Colonic mucosa (tissue), 4 donors: ENCODE results near the gene RRP15. TPM values are rescaled to one million over a fixed set of nuclear protein-coding genes. Genes with fewer than 3 reads are reported as not detected.
A peak's percentile ranks its signal among the peaks of the same experiment; 100 is the strongest.

ENCODE experiments used
- DNase-seq: peaks from one replicate; pipeline ENCODE4 v3.0.0-alpha.2; 2020
- H3K27ac ChIP-seq: fragments of 200-600 bp; one replicate; pipeline ENCODE4 v1.8.0; 2021
- H3K27me3 ChIP-seq: fragments of 200-600 bp; one replicate; pipeline ENCODE4 v1.8.0; 2021
- H3K36me3 ChIP-seq: fragments of 200-600 bp; one replicate; pipeline ENCODE4 v1.8.0; 2021
- H3K4me1 ChIP-seq: fragments of 200-600 bp; one replicate; pipeline ENCODE4 v1.8.0; 2021; ENCODE audit warnings: mild to moderate bottlenecking
- H3K4me3 ChIP-seq: fragments of 200-600 bp; one replicate; pipeline ENCODE4 v1.8.0; 2021
- H3K9ac ChIP-seq, 2 donors: one replicate each; pipeline ENCODE4 v1.7.0; 2013; ENCODE audit warnings: control low read depth in 2 of 2, low read depth in 2 of 2, low read length in 2 of 2
- H3K9me3 ChIP-seq: fragments of 200-600 bp; one replicate; pipeline ENCODE4 v1.8.0; 2021
- intact Hi-C: fragments of 100-400 bp; cut with DNase I; formaldehyde crosslinking; loops from one replicate; pipeline ENCODE4 v1.14.1; 2022
- total RNA-seq, 2 donors: library from RNA; stranded (reverse); fragmentation: NEBNext Ultra II Directional in 1 of 2; extraction: Animal tissue kit (Norgen Biotek cat#: 25700) in 1 of 2; gene quantifications; one replicate each; pipeline ENCODE4 v1.2.1, GENCODE V29; 2021
- TF ChIP-seq, protein P1 (sequence below): fragments of 200-600 bp; IDR thresholded peaks from one replicate; pipeline ENCODE4 v1.8.0; 2022; ENCODE audit warnings: antibody characterized with exemption, mild to moderate bottlenecking
- donor health status: healthy.
- donor health status: DM: no; HTN: no; CAD: no.
- donor health status: DM: no; HTN: no; CAD: no.

RRP15 gene
- total RNA-seq, 2 donors from 2014 or later: 7.8 to 15.0 TPM

DNA sequence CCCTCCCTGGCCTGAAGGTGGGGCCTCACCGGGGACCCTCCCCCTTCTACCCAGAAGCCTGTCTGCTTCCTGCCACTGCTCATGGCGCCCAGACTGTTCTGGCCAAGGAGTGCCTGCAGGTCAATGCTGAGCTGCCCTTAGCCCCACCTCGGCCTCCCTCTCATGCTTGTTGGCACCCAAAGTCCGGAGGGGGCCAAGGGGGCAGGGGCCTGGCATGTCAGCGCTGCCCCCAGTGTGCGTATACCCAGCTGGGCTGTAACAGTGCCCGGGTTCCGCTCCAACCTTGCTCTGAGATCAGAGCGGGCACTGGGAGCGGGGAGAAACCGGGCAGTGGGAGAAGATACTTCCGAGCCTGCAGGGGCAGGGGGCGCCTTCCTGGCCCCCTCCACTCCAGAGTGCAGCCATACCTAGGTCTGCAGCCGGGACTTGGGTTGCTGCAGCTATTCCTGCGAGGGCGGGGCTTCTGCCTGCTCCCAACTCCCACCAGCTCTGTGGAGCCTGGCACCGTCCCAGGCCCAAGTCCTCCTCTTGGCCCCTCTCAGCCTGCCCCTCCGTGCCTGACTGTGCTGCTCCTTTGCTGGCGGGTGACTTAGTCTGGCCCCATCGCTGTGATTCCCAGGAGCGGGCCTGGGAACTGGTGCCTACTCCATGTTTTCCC is 38.6 kb downstream of the RRP15 start:
- no peak overlapping the region for H3K27ac ChIP-seq
- no peaks in the 10 kb centered on the region for H3K27me3 ChIP-seq
- intact Hi-C loops: loop anchor here (10.0 kb wide), 2 partner anchors 1091 to 1341 kb away; no protein-coding TSS in a partner anchor
- H3K36me3 ChIP-seq: no peaks in the 10 kb centered on the region
- H3K4me3 ChIP-seq: no peak overlapping the region
- H3K9ac ChIP-seq: no peak overlapping the region
- no peak for DNase-seq
- no peaks in the 10 kb centered on the region for H3K4me1 ChIP-seq
- H3K9me3 ChIP-seq: no peaks in the 10 kb centered on the region
- TF ChIP-seq, protein P1, sequence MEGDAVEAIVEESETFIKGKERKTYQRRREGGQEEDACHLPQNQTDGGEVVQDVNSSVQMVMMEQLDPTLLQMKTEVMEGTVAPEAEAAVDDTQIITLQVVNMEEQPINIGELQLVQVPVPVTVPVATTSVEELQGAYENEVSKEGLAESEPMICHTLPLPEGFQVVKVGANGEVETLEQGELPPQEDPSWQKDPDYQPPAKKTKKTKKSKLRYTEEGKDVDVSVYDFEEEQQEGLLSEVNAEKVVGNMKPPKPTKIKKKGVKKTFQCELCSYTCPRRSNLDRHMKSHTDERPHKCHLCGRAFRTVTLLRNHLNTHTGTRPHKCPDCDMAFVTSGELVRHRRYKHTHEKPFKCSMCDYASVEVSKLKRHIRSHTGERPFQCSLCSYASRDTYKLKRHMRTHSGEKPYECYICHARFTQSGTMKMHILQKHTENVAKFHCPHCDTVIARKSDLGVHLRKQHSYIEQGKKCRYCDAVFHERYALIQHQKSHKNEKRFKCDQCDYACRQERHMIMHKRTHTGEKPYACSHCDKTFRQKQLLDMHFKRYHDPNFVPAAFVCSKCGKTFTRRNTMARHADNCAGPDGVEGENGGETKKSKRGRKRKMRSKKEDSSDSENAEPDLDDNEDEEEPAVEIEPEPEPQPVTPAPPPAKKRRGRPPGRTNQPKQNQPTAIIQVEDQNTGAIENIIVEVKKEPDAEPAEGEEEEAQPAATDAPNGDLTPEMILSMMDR: no peak

DNA sequence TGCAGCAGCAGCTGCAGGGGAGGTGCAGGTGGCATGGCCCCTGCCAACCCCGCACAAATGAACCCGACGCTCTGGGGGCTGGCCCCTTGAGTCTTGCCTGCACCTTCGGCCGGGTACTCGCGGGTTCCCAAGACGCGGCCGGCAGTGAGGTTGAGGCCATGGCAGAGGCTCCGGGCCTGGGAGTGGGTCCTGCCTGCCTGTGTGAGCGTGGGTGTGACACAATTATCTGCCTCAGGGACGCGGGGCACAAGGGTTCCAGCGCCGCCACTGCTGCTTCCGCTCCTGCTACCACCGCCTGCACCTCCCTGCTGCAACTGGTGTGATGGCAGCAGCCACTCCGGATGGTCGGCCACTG is 39.1 kb downstream of the RRP15 start:
- no peak overlapping the region for H3K27ac ChIP-seq
- H3K27me3 ChIP-seq: no peaks in the 10 kb centered on the region
- DNase-seq: no peak
- TF ChIP-seq, protein P1: no peak
- intact Hi-C loops: loop anchor here (10.0 kb wide), 2 partner anchors 1091 to 1341 kb away; no protein-coding TSS in a partner anchor
- H3K4me3 ChIP-seq: no peak overlapping the region
- H3K9ac ChIP-seq: no peak overlapping the region
- H3K9me3 ChIP-seq: no peaks in the 10 kb centered on the region
- no peaks in the 10 kb centered on the region for H3K4me1 ChIP-seq
- no peaks in the 10 kb centered on the region for H3K36me3 ChIP-seq

DNA sequence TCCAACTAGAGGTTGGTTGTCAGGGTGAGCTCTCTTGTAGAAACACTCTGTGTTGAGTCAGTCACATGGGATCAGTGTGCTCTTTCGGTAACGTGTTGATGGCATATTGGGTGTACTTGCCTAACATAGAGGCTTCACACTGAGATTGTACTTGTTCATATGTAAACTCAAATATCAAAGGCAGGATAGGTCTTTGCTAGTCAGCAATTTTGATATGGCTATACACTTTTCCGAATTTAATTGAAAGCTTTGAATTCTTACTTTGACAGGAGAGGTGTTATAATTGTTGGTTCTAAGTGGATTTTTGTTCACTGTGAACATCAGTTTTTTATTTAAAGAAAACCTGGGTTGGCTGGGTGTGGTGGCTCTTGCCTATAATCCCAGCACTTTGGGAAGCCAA is 43.7 kb downstream of the RRP15 start:
- DNase-seq: no peak
- Histone ChIP-seq H3K4me1 (no peaks in the 10 kb centered on the region), H3K27me3 (no peaks in the 10 kb centered on the region), H3K36me3 (no peaks in the 10 kb centered on the region), H3K9ac (no peak overlapping the region), H3K4me3 (no peak overlapping the region), H3K27ac (no peak overlapping the region), H3K9me3 (no peaks in the 10 kb centered on the region)
- intact Hi-C loops: loop anchor here (10.0 kb wide), 2 partner anchors 1086 to 1336 kb away; no protein-coding TSS in a partner anchor
- TF ChIP-seq, protein P1: no peak

DNA sequence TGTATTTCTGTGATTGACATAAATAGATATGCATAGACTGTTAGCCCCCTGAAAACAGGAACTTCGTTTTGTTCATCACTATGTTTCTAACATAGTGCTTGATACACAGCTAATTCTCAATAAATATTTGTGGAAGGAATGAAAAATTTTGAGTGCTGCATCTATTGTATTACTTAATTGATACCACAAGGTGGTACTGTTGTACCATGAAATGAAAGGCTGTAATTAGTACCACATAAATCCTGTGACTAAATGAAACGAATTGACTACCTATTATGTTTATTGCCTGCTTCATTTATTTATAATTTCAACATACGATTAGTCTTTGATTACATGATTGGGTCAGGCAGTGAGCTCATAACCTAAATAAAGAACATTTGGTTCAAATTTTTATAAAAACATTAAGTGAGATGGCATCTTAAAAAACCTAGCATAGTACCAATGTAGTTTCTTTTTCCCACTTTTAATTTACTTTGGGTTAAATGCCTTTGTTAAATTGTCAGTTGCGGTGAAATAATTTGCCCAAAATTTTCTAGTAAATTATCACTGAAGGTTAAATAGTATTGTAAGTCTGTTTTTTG is 45.0 kb downstream of the RRP15 start:
- no peak for DNase-seq

DNA sequence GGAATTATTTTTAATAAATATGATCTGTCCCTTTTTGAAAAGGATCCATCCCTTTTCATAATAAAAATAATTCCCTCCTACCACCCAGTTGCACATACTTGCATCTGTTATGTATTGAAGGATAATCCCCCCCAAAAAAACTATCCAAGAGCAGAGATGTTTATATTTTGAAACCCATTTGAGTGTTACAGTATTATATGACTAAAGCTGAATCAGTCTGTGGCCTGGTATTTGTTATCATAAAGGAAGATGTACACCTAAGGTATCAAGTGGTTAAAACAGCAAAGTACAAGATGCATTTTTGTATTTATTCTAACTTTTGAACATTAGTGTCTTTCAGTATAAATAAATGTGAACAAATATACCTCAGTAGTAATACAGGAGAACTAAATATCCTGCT is 47.3 kb downstream of the RRP15 start:
- Histone ChIP-seq H3K4me3 (no peak overlapping the region), H3K27me3 (no peaks in the 10 kb centered on the region), H3K9ac (no peak overlapping the region), H3K9me3 (no peaks in the 10 kb centered on the region), H3K4me1 (peaks cover 4% of the 10 kb centered on the region), H3K27ac (no peak overlapping the region), H3K36me3 (no peaks in the 10 kb centered on the region)
- no peak for DNase-seq
- intact Hi-C loops: loop anchor here (5.0 to 10.0 kb wide), 2 partner anchors 1232 to 1480 kb away; no protein-coding TSS in a partner anchor
- TF ChIP-seq, protein P1: no peak

More for the DNA sequence above, 45.0 kb downstream of the RRP15 start:
- intact Hi-C loops: loop anchor here (5.0 to 10.0 kb wide), 2 partner anchors 1235 to 1482 kb away; no protein-coding TSS in a partner anchor
- no peaks in the 10 kb centered on the region for H3K9me3 ChIP-seq
- no peak overlapping the region for H3K9ac ChIP-seq
- H3K27me3 ChIP-seq: no peaks in the 10 kb centered on the region
- H3K36me3 ChIP-seq: no peaks in the 10 kb centered on the region
- no peaks in the 10 kb centered on the region for H3K4me1 ChIP-seq
- H3K27ac ChIP-seq: no peak overlapping the region
- TF ChIP-seq, protein P1: peak; percentile 34
- H3K4me3 ChIP-seq: no peak overlapping the region
